A549 (cell line): Measurements from ENCODE around the gene NELFCD. TPM values are rescaled to one million over a fixed set of nuclear protein-coding genes. Genes with fewer than 3 reads are reported as not detected.

Experiments used
- ATAC-seq, 2 experiments: fragments of 200-7000 bp in 1 of 2; fragments of >200 bp in 1 of 2; cut with Nextera tagmentation in 1 of 2; cut with Tn5 transposase in 1 of 2; 3 replicates each; pipeline versions ENCODE4 v1.8.0 to v1.9.1; 2018 to 2020; ENCODE audit warnings: mild to moderate bottlenecking in 1 of 2, moderate library complexity in 1 of 2
- CTCF ChIA-PET: fragments of 300-600 bp; sonication (Branson Sonifier 250); formaldehyde crosslinking; extraction: SDS; loops from one replicate; lab custom pipeline; 2021; ENCODE audit warnings: antibody characterized with exemption, inconsistent platforms; lab: Yijun Ruan, JAX
- POLR2A ChIA-PET: fragments of 350-600 bp; formaldehyde crosslinking; extraction: SDS; loops from one replicate; lab custom pipeline; 2021; ENCODE audit warnings: antibody characterized with exemption, inconsistent platforms; lab: Yijun Ruan, JAX
- DNase-seq, 2 experiments: peaks; one replicate each; pipeline versions ENCODE4 v3.0.0 to v3.0.0-alpha.2; 2011 to 2016; ENCODE audit warnings: low read depth in 1 of 2, low spot score in 1 of 2
- FAIRE-seq: peaks from 2 replicates; lab custom pipeline; 2011; peaks lifted over from hg19 to GRCh38; lab: Jason Lieb, UNC
- H3K27ac ChIP-seq, 2 experiments: fragments of >200 bp; sonication (Bioruptor Twin); formaldehyde crosslinking; 3 replicates each; pipeline ENCODE4 v1.5.1; 2016 to 2017
- H3K4me1 ChIP-seq: fragments of >200 bp; sonication (Bioruptor Twin); formaldehyde crosslinking; 3 replicates; pipeline ENCODE4 v1.6.1; 2016
- H3K4me2 ChIP-seq: fragments of >200 bp; sonication (Bioruptor Twin); formaldehyde crosslinking; 3 replicates; pipeline ENCODE4 v1.6.1; 2016
- H3K4me3 ChIP-seq: fragments of >200 bp; sonication (Bioruptor Twin); formaldehyde crosslinking; 3 replicates; pipeline ENCODE4 v1.5.1; 2016
- H3K9me3 ChIP-seq: fragments of >200 bp; sonication (Bioruptor Twin); formaldehyde crosslinking; 3 replicates; pipeline ENCODE4 v1.6.1; 2016
- BHLHE40 ChIP-seq: IDR thresholded peaks from 2 replicates; pipeline ENCODE4 v1.6.1; 2012; ENCODE audit warnings: low read depth, low read length, inconsistent platforms
- CBX2 ChIP-seq: fragments of 200-600 bp; sonication (generic); IDR thresholded peaks from 2 replicates; pipeline ENCODE4 v1.6.1; 2016; ENCODE audit warnings: low read depth, mild to moderate bottlenecking, borderline replicate concordance
- CBX8 ChIP-seq: fragments of 200-600 bp; sonication (generic); IDR thresholded peaks from 2 replicates; pipeline ENCODE4 v1.6.1; 2016
- CEBPB ChIP-seq, 2 experiments: fragments of >200 bp in 1 of 2; sonication (Bioruptor Twin) in 1 of 2; formaldehyde crosslinking in 1 of 2; IDR thresholded peaks; 2 replicates each; pipeline ENCODE4 v1.6.1; 2012 to 2016
- CHD4 ChIP-seq: fragments of 200-600 bp; sonication (generic); IDR thresholded peaks from 2 replicates; pipeline ENCODE4 v1.6.1; 2016; ENCODE audit warnings: antibody characterized with exemption, mild to moderate bottlenecking, borderline replicate concordance
- E2F6 ChIP-seq: IDR thresholded peaks from 2 replicates; pipeline ENCODE4 v1.6.1; 2012; ENCODE audit warnings: low read depth, borderline replicate concordance
- ELK1 ChIP-seq: fragments of 150-350 bp; IDR thresholded peaks from 2 replicates; pipeline ENCODE4 v1.6.1; 2014; ENCODE audit warnings: low read depth, mild to moderate bottlenecking, low read length
- EP300 ChIP-seq, 2 experiments: fragments of >200 bp; sonication (Bioruptor Twin); formaldehyde crosslinking; IDR thresholded peaks; 2 replicates in 1 of 2; 3 replicates in 1 of 2; pipeline ENCODE4 v1.6.1; 2016 to 2017
- ESRRA ChIP-seq: fragments of 150-350 bp; IDR thresholded peaks from 2 replicates; pipeline ENCODE4 v1.6.1; 2014; ENCODE audit warnings: mild to moderate bottlenecking, low read length, borderline replicate concordance
- FOXS1 ChIP-seq: fragments of 250-450 bp; sonication (Bioruptor Pico); IDR thresholded peaks from 2 replicates; pipeline ENCODE4 v1.5.0; 2020; ENCODE audit warnings: mild to moderate bottlenecking, moderate library complexity
- GATA3 ChIP-seq: IDR thresholded peaks from 2 replicates; pipeline ENCODE4 v1.6.1; 2012; ENCODE audit warnings: borderline replicate concordance
- HMGXB4 ChIP-seq: fragments of 250-450 bp; sonication (Bioruptor Pico); IDR thresholded peaks from 2 replicates; pipeline ENCODE4 v1.5.0; 2021; ENCODE audit warnings: mild to moderate bottlenecking, moderate library complexity, borderline replicate concordance
- HOXA7 ChIP-seq: fragments of 250-450 bp; sonication (Bioruptor Pico); IDR thresholded peaks from 2 replicates; pipeline ENCODE4 v1.5.0; 2020; ENCODE audit warnings: mild to moderate bottlenecking, moderate library complexity
- HOXB13 ChIP-seq: fragments of 250-450 bp; sonication (Bioruptor Pico); IDR thresholded peaks from 2 replicates; pipeline ENCODE4 v1.5.0; 2020; ENCODE audit warnings: low read depth, mild to moderate bottlenecking, moderate library complexity
- HOXB5 ChIP-seq: fragments of 250-450 bp; sonication (Bioruptor Pico); IDR thresholded peaks from 2 replicates; pipeline ENCODE4 v1.5.0; 2020; ENCODE audit warnings: mild to moderate bottlenecking, moderate library complexity
- MAFK ChIP-seq: fragments of 450-650 bp; IDR thresholded peaks from 2 replicates; pipeline ENCODE4 v1.6.1; 2014; ENCODE audit not compliant: partially characterized antibody
- POLR2A ChIP-seq: IDR thresholded peaks from 2 replicates; pipeline ENCODE4 v1.6.1; 2012; ENCODE audit warnings: mild to moderate bottlenecking, low read length
- RNF2 ChIP-seq: fragments of 200-600 bp; sonication (generic); IDR thresholded peaks from 2 replicates; pipeline ENCODE4 v1.6.1; 2016; ENCODE audit warnings: low read depth, mild to moderate bottlenecking, antibody characterized with exemption, moderate library complexity, borderline replicate concordance
- SREBF2 ChIP-seq: fragments of 450-650 bp; IDR thresholded peaks from 2 replicates; pipeline ENCODE4 v1.6.1; 2014; ENCODE audit warnings: mild to moderate bottlenecking, moderate library complexity
- USF2 ChIP-seq: fragments of 450-650 bp; IDR thresholded peaks from 2 replicates; pipeline ENCODE4 v1.6.1; 2014; ENCODE audit warnings: antibody characterized with exemption
- ZFP36 ChIP-seq: fragments of 450-650 bp; IDR thresholded peaks from 2 replicates; pipeline ENCODE4 v1.6.1; 2014; ENCODE audit warnings: borderline replicate concordance; ENCODE audit not compliant: partially characterized antibody
- WGBS: methylation state at CpG from one replicate; pipeline ENCODE4 v1.1.6; 2017; ENCODE audit errors: missing lambda C conversion rate; 5-methylcytosine and 5-hydroxymethylcytosine counted together
- polyA plus RNA-seq, 4 experiments: library from polyadenylated mRNA; depleted of rRNA in 3 of 4; stranded (reverse); fragments of >200 nt; fragmentation: RNase III in 1 of 4; extraction: RNeasy Plus Mini Kit Qiagen cat#74134 plus additional on column Dnase treatment in 1 of 4; gene quantifications; 2 replicates in 3 of 4; 3 replicates in 1 of 4; pipeline ENCODE4 v1.2.3, GENCODE V29; 2011 to 2017

The NELFCD gene
- polyA plus RNA-seq, 2 of the 4 experiments (the other 2 are of a cell fraction), result 58.8 to 74.0 TPM

GRCh38 chr20:59008715-59009336, 27.8 kb downstream of the NELFCD start:
- peaks cover 21% of the 10 kb centered on the region for H3K4me1 ChIP-seq
- 87% methylated on average over 8 of the region's 8 CpGs for WGBS

GRCh38 chr20:59010321-59010994, 29.4 kb downstream of the NELFCD start:
- WGBS, result 88% methylated on average over 8 of the region's 8 CpGs
- FAIRE-seq, result no peak
- TF ChIP-seq USF2 (no peak), ESRRA (no peak), GATA3 (no peak), CEBPB (IDR thresholded peaks at IDR 0.05) (no peak), BHLHE40 (no peak)
- TF ChIP-seq, all 56 proteins: peak for 0
- ChIA-PET CTCF (interaction anchor here (1.0 to 2.4 kb wide), 3 partner anchors 17 to 140 kb away, joined by 3 to 7 read pairs (median 3); no protein-coding TSS in a partner anchor), POLR2A (no interaction called here)
- no peaks in the 10 kb centered on the region for H3K9me3 ChIP-seq
- H3K27ac ChIP-seq, result no peak overlapping the region
- no peak overlapping the region for H3K4me2 ChIP-seq
- ATAC-seq (no peak), DNase-seq (no peak)
- no peak overlapping the region for H3K4me3 ChIP-seq
- H3K4me1 ChIP-seq, result peaks cover 15% of the 10 kb centered on the region

More at GRCh38 chr20:59008715-59009336, 27.8 kb downstream of the NELFCD start:
- CTCF ChIA-PET, result interaction anchor here (1.2 to 2.4 kb wide), 4 partner anchors 12 to 447 kb away, joined by 3 to 7 read pairs (median 4); partner anchors contain the start of gene STX16
- DNase-seq (no peak), ATAC-seq (no peak), FAIRE-seq (no peak)
- POLR2A ChIA-PET, result no interaction called here
- no peak for TF ChIP-seq SREBF2
- no peak for TF ChIP-seq HMGXB4 (CRISPR knock-in tag)
- TF ChIP-seq HOXB13 (CRISPR knock-in tag), result no peak
- TF ChIP-seq CHD4, result no peak
- no peak for TF ChIP-seq MAFK
- no peak for TF ChIP-seq ELK1
- TF ChIP-seq CBX8, result no peak
- TF ChIP-seq RNF2, result no peak
- TF ChIP-seq HOXB5 (CRISPR knock-in tag), result no peak
- TF ChIP-seq E2F6, result no peak
- no peak for TF ChIP-seq HOXA7 (CRISPR knock-in tag)
- no peak for TF ChIP-seq EP300 (IDR thresholded peaks at IDR 0.05)
- no peak for TF ChIP-seq FOXS1 (CRISPR knock-in tag)
- no peak for TF ChIP-seq POLR2A
- TF ChIP-seq ZFP36, result no peak
- TF ChIP-seq USF2, result no peak
- no peak for TF ChIP-seq ESRRA
- TF ChIP-seq CBX2, result no peak
- Histone ChIP-seq H3K9me3 (no peaks in the 10 kb centered on the region), H3K4me3 (no peak overlapping the region), H3K4me2 (no peak overlapping the region), H3K27ac (no peak overlapping the region)
